ENCODE data around the gene LGR6.

GRCh38 chr1:202230939-202231645 is 37.5 kb downstream of the LGR6 start:
- TF ChIP-seq, protein P1, sequence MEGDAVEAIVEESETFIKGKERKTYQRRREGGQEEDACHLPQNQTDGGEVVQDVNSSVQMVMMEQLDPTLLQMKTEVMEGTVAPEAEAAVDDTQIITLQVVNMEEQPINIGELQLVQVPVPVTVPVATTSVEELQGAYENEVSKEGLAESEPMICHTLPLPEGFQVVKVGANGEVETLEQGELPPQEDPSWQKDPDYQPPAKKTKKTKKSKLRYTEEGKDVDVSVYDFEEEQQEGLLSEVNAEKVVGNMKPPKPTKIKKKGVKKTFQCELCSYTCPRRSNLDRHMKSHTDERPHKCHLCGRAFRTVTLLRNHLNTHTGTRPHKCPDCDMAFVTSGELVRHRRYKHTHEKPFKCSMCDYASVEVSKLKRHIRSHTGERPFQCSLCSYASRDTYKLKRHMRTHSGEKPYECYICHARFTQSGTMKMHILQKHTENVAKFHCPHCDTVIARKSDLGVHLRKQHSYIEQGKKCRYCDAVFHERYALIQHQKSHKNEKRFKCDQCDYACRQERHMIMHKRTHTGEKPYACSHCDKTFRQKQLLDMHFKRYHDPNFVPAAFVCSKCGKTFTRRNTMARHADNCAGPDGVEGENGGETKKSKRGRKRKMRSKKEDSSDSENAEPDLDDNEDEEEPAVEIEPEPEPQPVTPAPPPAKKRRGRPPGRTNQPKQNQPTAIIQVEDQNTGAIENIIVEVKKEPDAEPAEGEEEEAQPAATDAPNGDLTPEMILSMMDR (IDR thresholded peaks at IDR 0.05) = no peak
- TF ChIP-seq POLR2A (IDR thresholded peaks at IDR 0.05) = no peak

Data from right lobe of liver (tissue), 4 donors.